Measurements from ENCODE around the gene PDZD2. TPM values are rescaled to one million over a fixed set of nuclear protein-coding genes. Genes with fewer than 3 reads are reported as not detected.

Gene PDZD2
- total RNA-seq, 1 experiment from 2014 or later = not detected

DNA sequence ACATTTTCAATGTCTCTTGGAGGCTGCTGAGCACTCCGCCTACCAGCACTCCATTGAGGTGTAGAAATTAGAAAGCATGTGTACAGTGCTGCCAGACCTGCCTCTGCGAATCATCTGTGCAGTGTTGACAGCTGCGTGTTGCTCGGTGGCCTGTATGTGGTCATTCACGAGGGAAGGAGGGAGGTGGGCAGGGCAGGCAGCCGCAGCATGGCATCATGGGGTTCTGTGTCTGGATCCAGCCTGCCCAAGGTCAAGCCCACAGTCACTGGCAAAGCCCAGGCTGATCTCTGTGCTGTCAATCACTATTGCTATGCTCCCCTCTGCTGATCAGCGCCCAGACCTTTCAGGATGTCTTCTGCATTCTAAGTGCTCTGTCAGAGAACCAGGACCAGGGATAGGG is 8.0 kb upstream of the PDZD2 start:
- ChIA-PET CTCF (no interaction called here), POLR2A (ENCODE audit: unreplicated experiment) (no interaction called here)
- Histone ChIP-seq H2AFZ (no peak overlapping the region), H3K27me3 (ENCODE audit: insufficient read depth, low read depth) (peaks cover 62% of the 10 kb centered on the region), H4K20me1 (ENCODE audit: insufficient read depth) (no peaks in the 10 kb centered on the region), H3K36me3 (ENCODE audit: low read depth) (no peaks in the 10 kb centered on the region), H3K79me2 (ENCODE audit: low read depth) (no peaks in the 10 kb centered on the region), H3F3A (ENCODE audit: insufficient read depth, low read depth) (no peaks in the 10 kb centered on the region), H3K4me3 (no peak overlapping the region), H3K4me1 (replicated peaks; ENCODE audit: insufficient read depth) (no peaks in the 10 kb centered on the region), H3K9me3 (ENCODE audit: insufficient read depth, low read depth) (no peaks in the 10 kb centered on the region), H3K9me2 (ENCODE audit: insufficient read depth) (no peaks in the 10 kb centered on the region), H3K27ac (no peak overlapping the region), H3K4me2 (no peak overlapping the region)
- no peak for TF ChIP-seq EZH2 (IDR thresholded peaks at IDR 0.05; ENCODE audit: low read depth)
- TF ChIP-seq CTCF (conservative IDR thresholded peaks at IDR 0.05) = no peak
- no TSS peak for BruUV-seq (replicated peaks)
- intact Hi-C loops (cut with micrococcal nuclease; ENCODE audit: unreplicated experiment) = no loop called here
- DNase-seq = no peak

GRCh38 chr5:31632460-31632859 is 6.5 kb upstream of the PDZD2 start:
- no peak for DNase-seq
- ChIA-PET CTCF (no interaction called here), POLR2A (ENCODE audit: unreplicated experiment) (no interaction called here)
- Histone ChIP-seq H3F3A (ENCODE audit: insufficient read depth, low read depth) (no peaks in the 10 kb centered on the region), H3K9me3 (ENCODE audit: insufficient read depth, low read depth) (no peaks in the 10 kb centered on the region), H3K9me2 (ENCODE audit: insufficient read depth) (no peaks in the 10 kb centered on the region), H2AFZ (no peak overlapping the region), H4K20me1 (ENCODE audit: insufficient read depth) (no peaks in the 10 kb centered on the region), H3K27ac (no peak overlapping the region), H3K36me3 (ENCODE audit: low read depth) (no peaks in the 10 kb centered on the region), H3K4me2 (no peak overlapping the region), H3K27me3 (ENCODE audit: insufficient read depth, low read depth) (peaks cover 61% of the 10 kb centered on the region), H3K4me1 (replicated peaks; ENCODE audit: insufficient read depth) (no peaks in the 10 kb centered on the region), H3K79me2 (ENCODE audit: low read depth) (no peaks in the 10 kb centered on the region), H3K4me3 (no peak overlapping the region)
- BruUV-seq (replicated peaks) = no TSS peak
- TF ChIP-seq CTCF (conservative IDR thresholded peaks at IDR 0.05) (no peak), EZH2 (IDR thresholded peaks at IDR 0.05; ENCODE audit: low read depth) (no peak)
- intact Hi-C loops (cut with micrococcal nuclease; ENCODE audit: unreplicated experiment) = no loop called here

DNA sequence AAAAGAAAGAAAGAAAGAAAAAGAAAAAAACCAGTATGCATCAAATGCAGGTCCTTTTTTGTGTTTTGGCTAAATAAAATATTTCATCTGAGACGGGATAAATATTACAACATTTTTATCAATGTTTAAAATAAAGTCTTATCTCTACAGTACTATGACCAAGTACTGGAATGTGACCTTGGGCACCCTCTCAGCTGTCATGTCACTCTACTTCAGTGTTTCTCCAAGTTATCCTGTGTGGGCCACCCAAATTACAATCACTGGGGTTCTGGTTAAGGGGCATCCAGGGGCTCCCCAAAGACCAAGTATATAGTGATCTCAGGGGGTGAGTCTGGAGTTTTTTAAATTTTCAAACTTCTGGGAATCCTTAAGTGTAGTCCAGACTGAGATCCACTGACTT is 3.5 kb upstream of the PDZD2 start:
- Histone ChIP-seq H3K36me3 (ENCODE audit: low read depth) (no peaks in the 10 kb centered on the region), H3K79me2 (ENCODE audit: low read depth) (no peaks in the 10 kb centered on the region), H3K9me2 (ENCODE audit: insufficient read depth) (no peaks in the 10 kb centered on the region), H3K27me3 (ENCODE audit: insufficient read depth, low read depth) (peaks cover 48% of the 10 kb centered on the region), H3K4me1 (replicated peaks; ENCODE audit: insufficient read depth) (no peaks in the 10 kb centered on the region), H3K9me3 (ENCODE audit: insufficient read depth, low read depth) (no peaks in the 10 kb centered on the region), H4K20me1 (ENCODE audit: insufficient read depth) (no peaks in the 10 kb centered on the region), H3K4me2 (no peak overlapping the region), H3K4me3 (no peak overlapping the region), H3K27ac (no peak overlapping the region), H3F3A (ENCODE audit: insufficient read depth, low read depth) (no peaks in the 10 kb centered on the region), H2AFZ (no peak overlapping the region)
- CTCF ChIA-PET = no interaction called here
- TF ChIP-seq CTCF (conservative IDR thresholded peaks at IDR 0.05) (no peak), EZH2 (IDR thresholded peaks at IDR 0.05; ENCODE audit: low read depth) (no peak)
- POLR2A ChIA-PET (ENCODE audit: unreplicated experiment) = no interaction called here
- BruUV-seq (replicated peaks) = no TSS peak
- DNase-seq = no peak
- intact Hi-C loops (cut with micrococcal nuclease; ENCODE audit: unreplicated experiment) = no loop called here

Measured in PC-9 (cell line).